Hematopoietic multipotent progenitor cell (in vitro differentiated cells): ENCODE measurements around the gene OR4D2. TPM values are rescaled to one million over a fixed set of nuclear protein-coding genes. Genes with fewer than 3 reads are reported as not detected.

ENCODE experiments used
- DNase-seq, 3 donors: peaks; one replicate each; pipeline ENCODE4 v3.0.0-alpha.2; 2011 to 2015; ENCODE audit warnings: low read depth in 2 of 3, low spot score in 2 of 3
- total RNA-seq: library from RNA; depleted of rRNA; stranded (reverse); fragments of >200 nt; gene quantifications from one replicate; pipeline ENCODE4 v1.2.3, GENCODE V29; 2012

Gene OR4D2
- total RNA-seq, 1 donor = under 0.01 TPM

DNA sequence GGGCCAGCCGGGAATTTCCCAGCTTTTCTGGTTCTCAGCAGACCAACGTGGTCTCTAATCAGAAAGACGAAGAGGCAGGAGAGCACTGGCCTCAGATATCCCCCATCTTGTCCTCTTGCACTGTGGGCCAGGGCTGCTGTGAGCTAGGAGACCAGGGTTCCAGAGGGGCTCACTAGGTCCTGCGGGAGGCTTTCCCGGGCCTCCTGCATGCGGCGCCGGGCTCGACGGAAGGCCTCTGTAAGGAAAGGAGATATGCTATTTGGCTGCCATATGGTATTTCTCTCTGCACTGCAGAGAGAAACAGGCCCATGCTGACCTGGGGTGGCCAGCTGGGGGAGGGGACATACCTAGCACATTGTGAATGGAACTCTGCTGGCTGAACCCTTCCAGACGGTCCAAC is 39.2 kb downstream of the OR4D2 start:
- no peak for DNase-seq

DNA sequence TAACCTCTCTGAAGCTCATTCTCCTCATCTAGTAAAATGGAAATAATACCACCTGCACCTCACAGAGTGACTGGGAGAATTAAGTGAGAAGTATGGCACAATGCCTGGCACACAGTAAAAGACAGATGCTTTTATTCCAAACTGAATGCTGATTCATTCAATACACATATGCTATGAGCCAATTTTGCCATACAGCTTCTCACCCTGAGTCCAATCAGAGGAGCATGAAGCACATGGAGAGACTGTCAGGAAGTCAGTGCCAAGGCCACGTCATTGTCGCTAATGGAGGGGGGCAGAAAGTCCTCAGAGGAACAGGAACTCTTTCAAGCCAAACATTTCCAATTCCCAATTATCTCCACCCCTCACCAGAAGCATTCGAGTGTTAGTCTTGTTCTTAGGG is 40.7 kb downstream of the OR4D2 start:
- DNase-seq = no peak

DNA sequence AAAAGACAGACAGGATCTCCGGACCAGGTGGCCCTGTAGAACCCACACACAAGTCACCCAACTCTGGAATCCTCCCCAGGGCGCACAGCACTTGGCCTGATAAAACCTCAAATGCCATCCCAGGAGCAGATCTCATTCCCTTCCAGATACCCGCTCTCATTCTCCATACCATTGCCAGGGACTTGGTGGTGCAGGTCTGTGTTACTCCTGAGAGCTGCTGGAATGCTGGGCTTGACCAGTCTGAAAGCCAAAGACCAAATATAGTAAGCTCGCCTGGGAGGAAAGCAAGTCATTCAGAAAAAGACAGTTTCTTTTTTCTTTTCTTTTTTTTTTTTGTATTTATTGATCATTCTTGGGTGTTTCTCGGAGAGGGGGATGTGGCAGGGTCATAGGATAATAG is 41.6 kb downstream of the OR4D2 start:
- DNase-seq = no peak

DNA sequence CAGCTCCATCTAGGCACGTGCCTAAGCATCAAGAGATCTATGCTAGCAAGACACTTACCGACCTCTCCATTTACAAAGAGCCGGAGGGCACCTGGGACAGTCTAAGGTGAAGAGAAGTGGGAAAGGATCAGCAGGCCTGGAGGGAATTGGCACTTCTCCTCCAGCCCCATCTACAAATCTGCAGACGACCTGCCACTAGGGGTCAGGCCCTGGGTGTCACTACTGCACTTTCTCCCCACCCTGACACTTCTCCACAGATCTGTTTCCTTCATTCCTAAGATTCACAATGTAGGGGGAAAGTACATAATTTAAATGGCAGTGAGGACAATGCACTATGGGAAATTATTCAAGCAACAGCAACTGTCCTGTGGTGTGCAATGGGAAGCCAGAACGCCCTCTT is 44.1 kb downstream of the OR4D2 start:
- no peak for DNase-seq

DNA sequence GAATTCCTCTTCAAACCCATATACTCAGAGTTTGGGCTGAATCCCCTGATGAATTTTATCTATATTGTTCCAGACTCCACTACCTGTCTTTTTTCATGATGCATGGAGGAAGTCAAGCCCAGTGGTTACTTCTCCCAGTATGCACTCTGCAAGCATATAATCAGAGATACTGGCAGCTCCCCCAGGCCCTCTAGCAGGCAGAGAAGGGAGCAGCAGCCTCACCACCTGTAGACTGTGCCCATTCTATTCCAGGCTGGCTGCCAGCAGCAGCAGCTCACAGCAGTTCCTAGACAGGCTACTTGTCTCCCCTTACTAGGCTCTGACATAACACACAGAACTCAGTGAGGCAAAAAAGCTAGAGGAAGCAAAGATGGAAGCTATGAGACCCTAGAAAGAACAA is 48.9 kb downstream of the OR4D2 start:
- DNase-seq = no peak

DNA sequence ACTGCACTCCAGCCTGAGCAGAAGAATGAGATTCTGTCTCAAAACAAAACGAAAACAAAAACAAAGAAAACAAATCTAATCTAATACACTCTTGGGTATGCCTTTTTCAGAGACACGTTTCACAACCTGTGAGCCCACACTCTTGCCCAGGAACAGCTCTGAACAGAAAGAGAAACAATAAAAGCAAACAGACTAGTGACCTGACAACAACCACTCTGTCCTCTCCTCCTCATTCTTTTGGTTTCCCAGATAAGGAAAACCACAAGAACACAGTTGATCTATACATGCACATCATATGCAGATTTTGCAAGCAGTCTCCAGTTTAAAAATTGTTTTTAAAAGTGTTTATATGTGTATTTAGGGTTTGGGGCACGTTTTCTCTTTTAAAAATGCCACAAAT is 51.0 kb downstream of the OR4D2 start:
- DNase-seq = no peak

DNA sequence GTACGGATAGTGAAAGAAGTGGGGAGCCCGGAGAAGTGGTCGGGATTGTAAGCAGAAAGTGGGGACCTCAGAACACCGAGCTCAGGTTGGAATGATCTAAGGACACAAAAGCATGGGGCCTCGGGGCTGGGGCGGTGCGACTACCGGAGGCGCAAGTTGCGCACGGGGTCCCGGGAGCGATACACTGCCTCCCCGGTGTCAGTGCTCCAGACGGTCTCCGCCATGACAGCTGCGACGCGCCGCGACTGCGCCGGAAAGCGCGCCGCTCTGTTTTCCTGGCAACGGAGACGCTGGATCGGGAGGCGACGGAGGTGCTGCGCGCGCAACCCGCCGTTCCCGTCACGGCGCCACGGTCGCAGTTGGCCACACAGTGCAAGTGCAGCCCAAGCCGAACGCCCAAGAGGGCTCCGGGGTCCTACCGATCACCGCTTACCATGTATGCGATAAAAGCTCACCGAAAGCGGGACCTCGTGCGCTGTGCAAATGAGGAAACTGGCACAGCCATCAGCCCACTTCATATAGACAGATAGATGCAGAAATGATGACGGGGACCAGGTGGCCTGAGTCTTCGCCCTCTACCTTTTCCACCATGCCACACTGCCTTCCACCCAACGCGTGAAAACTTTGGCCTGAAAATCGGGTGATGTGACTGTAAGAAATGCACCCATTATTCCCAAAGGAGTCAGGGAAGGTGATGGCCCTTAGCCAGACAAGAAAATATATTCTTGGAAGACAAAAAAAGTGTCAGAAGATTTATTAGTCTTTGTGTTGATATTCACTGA is 52.4 kb downstream of the OR4D2 start, which contains the start of gene MKS1:
Gene MKS1 (minus strand): TSS at position 249 of the 782 bp plus-strand sequence. CDS start 25 bp downstream, at position 224.
- peak; percentile 86 to 97 (median 96) for DNase-seq

DNA sequence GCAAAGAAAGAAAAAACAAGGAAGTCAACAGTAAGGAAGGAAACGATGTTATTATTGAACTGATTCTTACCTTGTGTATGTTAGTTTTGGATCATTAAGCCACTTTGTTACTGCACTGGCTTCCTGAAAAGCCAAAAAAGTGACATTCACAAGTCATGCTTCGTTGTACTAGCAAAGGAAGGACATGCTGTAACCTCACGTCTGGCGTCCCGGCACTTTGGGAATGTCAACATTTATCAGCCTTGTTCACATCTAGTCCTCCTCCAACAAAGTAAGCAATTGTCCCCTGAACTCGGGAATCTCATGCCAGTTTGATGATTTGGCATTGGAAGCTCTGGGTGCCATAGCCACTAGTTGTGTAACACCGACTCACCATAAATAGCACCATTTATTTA is 53.0 kb downstream of the OR4D2 start:
- peak in 2 of 3 donors; percentile 6 to 7 for DNase-seq

Other genes with a start within 250 kb of the OR4D2 start
- gene CUEDC1, start 211.6 kb upstream of the OR4D2 start, total RNA-seq = 0.54 TPM
- gene VEZF1, start 178.7 kb upstream of the OR4D2 start, total RNA-seq = 85.1 TPM
- gene SRSF1, start 159.7 kb upstream of the OR4D2 start, total RNA-seq = 316 TPM
- 14.5 TPM for gene DYNLL2, start 83.6 kb upstream of the OR4D2 start, total RNA-seq
- 0.81 TPM for gene OR4D1, start 18.6 kb upstream of the OR4D2 start, total RNA-seq
- 0.54 TPM for gene EPX, start 25.7 kb downstream of the OR4D2 start, total RNA-seq
- 21.3 TPM for gene MKS1, start 52.3 kb downstream of the OR4D2 start, total RNA-seq
- gene LPO, start 71.6 kb downstream of the OR4D2 start, total RNA-seq = under 0.01 TPM
- gene MPO, start 114.0 kb downstream of the OR4D2 start, total RNA-seq = 371 TPM
- gene TSPOAP1, start 161.8 kb downstream of the OR4D2 start, total RNA-seq = 16.7 TPM
- gene SUPT4H1, start 185.2 kb downstream of the OR4D2 start, total RNA-seq = 67.3 TPM